SK-N-SH (cell line): ENCODE measurements around the gene ACOX2. TPM values are rescaled to one million over a fixed set of nuclear protein-coding genes. Genes with fewer than 3 reads are reported as not detected.

ENCODE experiments used
- CTCF ChIA-PET: fragments of 300-600, 350-600 bp; formaldehyde crosslinking; extraction: SDS; loops from one replicate; lab custom pipeline; 2021; lab: Yijun Ruan, JAX
- POLR2A ChIA-PET: fragments of 350-600 bp; sonication (Branson Sonifier 250); formaldehyde crosslinking; extraction: SDS; loops from one replicate; lab custom pipeline; 2020; ENCODE audit warnings: antibody characterized with exemption, inconsistent platforms; lab: Yijun Ruan, JAX
- DNase-seq: peaks from one replicate; pipeline ENCODE4 v3.0.0; 2012
- H2AFZ ChIP-seq: fragments of 200-600 bp; sonication (generic); 2 replicates; pipeline ENCODE4 v1.8.1; 2016; ENCODE audit warnings: antibody characterized with exemption, mild to moderate bottlenecking, low read depth
- H3F3A ChIP-seq: fragments of 200-600 bp; sonication (generic); replicated peaks from 2 replicates; pipeline ENCODE3; 2016; ENCODE audit warnings: antibody characterized with exemption, mild to moderate bottlenecking; ENCODE audit not compliant: insufficient read depth
- H3K27ac ChIP-seq, 2 experiments: fragments of 200-500 bp in 1 of 2; fragments of 200-600 bp in 1 of 2; sonication (Bioruptor generic) in 1 of 2; sonication (generic), shearing (Covaris generic) in 1 of 2; 2 replicates each; pipeline versions ENCODE4 v1.5.1 to v1.6.1; 2014 to 2016; ENCODE audit warnings: low read depth in 2 of 2, inconsistent platforms in 1 of 2, low read length in 1 of 2, mild to moderate bottlenecking in 1 of 2, mixed read lengths in 1 of 2
- H3K27me3 ChIP-seq: fragments of 200-600 bp; sonication (generic), shearing (Covaris generic); 2 replicates; pipeline ENCODE4 v1.6.1; 2016; ENCODE audit warnings: mixed run types; ENCODE audit not compliant: insufficient read depth
- H3K36me3 ChIP-seq, 2 experiments: fragments of 200-500 bp in 1 of 2; fragments of 200-600 bp in 1 of 2; sonication (Bioruptor generic) in 1 of 2; sonication (generic) in 1 of 2; replicated peaks in 1 of 2; 2 replicates each; pipeline versions ENCODE3 to v1.5.1; 2014 to 2016; ENCODE audit warnings: low read length in 1 of 2, mild to moderate bottlenecking in 1 of 2; ENCODE audit not compliant: insufficient read depth in 2 of 2, control insufficient read depth in 1 of 2
- H3K4me1 ChIP-seq, 2 experiments: fragments of 200-500 bp in 1 of 2; fragments of 200-600 bp in 1 of 2; sonication (Bioruptor generic) in 1 of 2; sonication (generic), shearing (Covaris generic) in 1 of 2; 2 replicates each; pipeline versions ENCODE4 v1.5.1 to v1.6.1; 2014 to 2016; ENCODE audit warnings: low read depth in 1 of 2, low read length in 1 of 2, mixed run types in 1 of 2; ENCODE audit not compliant: insufficient read depth in 2 of 2, control insufficient read depth in 1 of 2
- H3K4me2 ChIP-seq: fragments of 200-600 bp; sonication (generic), shearing (Covaris generic); 2 replicates; pipeline ENCODE4 v1.6.1; 2017; ENCODE audit warnings: mixed run types
- H3K4me3 ChIP-seq, 2 experiments: fragments of 200-500 bp in 1 of 2; fragments of 200-600 bp in 1 of 2; sonication (Bioruptor generic) in 1 of 2; sonication (generic), shearing (Covaris generic) in 1 of 2; 2 replicates each; pipeline versions ENCODE4 v1.5.1 to v1.8.1; 2014 to 2016; ENCODE audit warnings: low read depth in 2 of 2, inconsistent platforms in 1 of 2, low read length in 1 of 2, mild to moderate bottlenecking in 1 of 2, mixed read lengths in 1 of 2, moderate library complexity in 1 of 2
- H3K79me2 ChIP-seq: fragments of 200-600 bp; sonication (generic); 2 replicates; pipeline ENCODE4 v1.8.1; 2017; ENCODE audit warnings: mild to moderate bottlenecking; ENCODE audit not compliant: insufficient read depth
- H3K9ac ChIP-seq: fragments of 200-600 bp; sonication (generic); 2 replicates; pipeline ENCODE4 v1.6.1; 2017; ENCODE audit warnings: mixed run types
- H3K9me2 ChIP-seq: fragments of 200-600 bp; sonication (generic); 2 replicates; pipeline ENCODE4 v1.6.1; 2017; ENCODE audit warnings: mixed run types
- H3K9me3 ChIP-seq: fragments of 200-600 bp; sonication (generic); 2 replicates; pipeline ENCODE4 v1.6.1; 2017; ENCODE audit warnings: mixed run types, mild to moderate bottlenecking, moderate library complexity
- H4K20me1 ChIP-seq: fragments of 200-600 bp; sonication (generic); 2 replicates; pipeline ENCODE4 v1.6.1; 2017; ENCODE audit warnings: mild to moderate bottlenecking, mixed run types; ENCODE audit not compliant: insufficient read depth
- CHD2 ChIP-seq: fragments of 150-350 bp; IDR thresholded peaks from 2 replicates; pipeline ENCODE4 v1.6.1; 2018; ENCODE audit warnings: low read length; ENCODE audit not compliant: partially characterized antibody
- CTCF ChIP-seq: fragments of 200-600 bp; sonication (generic); IDR thresholded peaks from 2 replicates; pipeline ENCODE4 v1.6.1; 2017; ENCODE audit warnings: antibody characterized with exemption, mild to moderate bottlenecking, moderate library complexity
- ELF1 ChIP-seq: IDR thresholded peaks from 2 replicates; pipeline ENCODE4 v1.4.0; 2012
- EZH2phosphoT487 ChIP-seq: fragments of 200-600 bp; sonication (generic); IDR thresholded peaks from 2 replicates; pipeline ENCODE4 v1.6.1; 2017; ENCODE audit warnings: low read depth, mixed run types, mild to moderate bottlenecking, antibody characterized with exemption, moderate library complexity, borderline replicate concordance
- FOSL2 ChIP-seq: IDR thresholded peaks from 2 replicates; pipeline ENCODE4 v1.4.0; 2012; ENCODE audit warnings: low read depth, mild to moderate bottlenecking, moderate library complexity, borderline replicate concordance
- FOXJ3 ChIP-seq: sonication (generic); formaldehyde crosslinking; IDR thresholded peaks from 2 replicates; pipeline ENCODE4 v1.5.1; 2020; ENCODE audit warnings: mild to moderate bottlenecking, missing genetic modification reagents
- GABPA ChIP-seq: IDR thresholded peaks from 2 replicates; pipeline ENCODE4 v1.4.0; 2012; ENCODE audit warnings: low read depth, mild to moderate bottlenecking
- GATA2 ChIP-seq: sonication (generic); formaldehyde crosslinking; IDR thresholded peaks from 2 replicates; pipeline ENCODE4 v1.5.0; 2020; ENCODE audit warnings: mild to moderate bottlenecking, missing genetic modification reagents
- MXI1 ChIP-seq: IDR thresholded peaks from 2 replicates; pipeline ENCODE4 v1.6.1; 2012; ENCODE audit warnings: mild to moderate bottlenecking, low read depth, low read length, improper control_type of control experiment
- NFIC ChIP-seq: IDR thresholded peaks from 2 replicates; pipeline ENCODE4 v1.4.0; 2012; ENCODE audit warnings: borderline replicate concordance
- POLR2AphosphoS5 ChIP-seq: IDR thresholded peaks from 2 replicates; pipeline ENCODE4 v1.6.1; 2012; ENCODE audit warnings: low read depth, low read length
- REST ChIP-seq: IDR thresholded peaks from 2 replicates; pipeline ENCODE4 v1.6.1; 2012; ENCODE audit warnings: mild to moderate bottlenecking, low read depth, low read length, moderate library complexity
- RFX5 ChIP-seq: IDR thresholded peaks from 2 replicates; pipeline ENCODE4 v1.6.1; 2012; ENCODE audit warnings: mild to moderate bottlenecking, improper control_type of control experiment, low read length
- USF1 ChIP-seq: IDR thresholded peaks from 2 replicates; pipeline ENCODE4 v1.4.0; 2012; ENCODE audit warnings: low read depth, borderline replicate concordance
- YY1 ChIP-seq: IDR thresholded peaks from 2 replicates; pipeline ENCODE4 v1.4.0; 2012; ENCODE audit warnings: low read depth, mild to moderate bottlenecking
- WGBS: methylation state at CpG from one replicate; pipeline ENCODE4 v1.1.6; 2017; ENCODE audit warnings: low lambda C conversion rate; 5-methylcytosine and 5-hydroxymethylcytosine counted together
- polyA plus RNA-seq, 3 experiments: library from polyadenylated mRNA; depleted of rRNA; stranded (reverse); fragments of >200 nt; gene quantifications; 2 replicates each; pipeline ENCODE4 v1.2.3, GENCODE V29; 2012

Gene ACOX2
- polyA plus RNA-seq, 1 of the 3 experiments (the other 2 are of a cell fraction), result 9.0 TPM

- Histone ChIP-seq H3K4me3 (no peak overlapping the region), H3K27me3 (no peaks in the 10 kb centered on the region)
- WGBS, result 84% methylated on average over 4 of the region's 4 CpGs
- TF ChIP-seq CHD2 (no peak), RFX5 (no peak), GATA2 (CRISPR knock-in tag) (no peak), MXI1 (no peak), YY1 (no peak), REST (no peak), USF1 (no peak), NFIC (no peak), POLR2AphosphoS5 (no peak), FOXJ3 (CRISPR knock-in tag) (no peak), FOSL2 (no peak), CTCF (no peak), GABPA (no peak), EZH2phosphoT487 (no peak), ELF1 (no peak)
- TF ChIP-seq, all 33 proteins: peak for 0
- H3K9ac ChIP-seq, result no peak overlapping the region
- H3K27ac ChIP-seq, result no peak overlapping the region
- no peaks in the 10 kb centered on the region for H3K36me3 ChIP-seq
- H3K4me2 ChIP-seq, result no peak overlapping the region
- H2AFZ ChIP-seq, result no peak overlapping the region
- no peaks in the 10 kb centered on the region for H4K20me1 ChIP-seq
- DNase-seq, result no peak
- H3K4me1 ChIP-seq, result peaks cover 0 to 2% of the 10 kb centered on the region in 2 experiments; a peak in 1 of 4 replicates
- H3K9me2 ChIP-seq, result no peaks in the 10 kb centered on the region
- no peaks in the 10 kb centered on the region for H3K79me2 ChIP-seq
- 0 out of 2 replicates have a peak, but pooled peaks cover 5% of the 10 kb centered on the region for H3K9me3 ChIP-seq
- CTCF ChIA-PET, result interaction anchor here (1.1 kb wide), 1 partner anchor 33 kb away, joined by 4 read pairs; the partner anchor contains the start of gene KCTD6
- H3F3A ChIP-seq, result no peaks in the 10 kb centered on the region
- POLR2A ChIA-PET, result no interaction called here
Measured at GRCh38 chr3:58459160-58459559, 77.8 kb downstream of the ACOX2 start.

Other genes with a start within 250 kb of the ACOX2 start
- 8.3 and 9.7 TPM in 2 replicates for gene RPP14, start 230.9 kb downstream of the ACOX2 start, polyA plus RNA-seq (2012; rRNA removed)
- 3.0 and 5.2 TPM in 2 replicates for gene HTD2, start 230.7 kb downstream of the ACOX2 start, polyA plus RNA-seq (2012; rRNA removed)
- gene PXK, start 204.3 kb downstream of the ACOX2 start, polyA plus RNA-seq (2012; rRNA removed), result 8.4 and 9.3 TPM in 2 replicates
- gene PDHB, start 103.4 kb downstream of the ACOX2 start, polyA plus RNA-seq (2012; rRNA removed), result 87.5 and 94.7 TPM in 2 replicates
- 7.8 and 10.1 TPM in 2 replicates for gene KCTD6, start 45.1 kb downstream of the ACOX2 start, polyA plus RNA-seq (2012; rRNA removed)
- gene FAM107A, start 40.2 kb upstream of the ACOX2 start, polyA plus RNA-seq (2012; rRNA removed), result 0.02 TPM in 1 of 2 replicates, not detected in the other
- gene FAM3D, start 129.6 kb upstream of the ACOX2 start, polyA plus RNA-seq (2012; rRNA removed), result not detected in 2 replicates